SK-N-SH treated with all-trans-retinoic acid at 6 μM for 48 hours (cell line): ENCODE data around the gene EPHA6.

Experiments
- ARNTL ChIP-seq: fragments of 450-650 bp; formaldehyde crosslinking; IDR thresholded peaks from 2 replicates; pipeline ENCODE4 v1.5.0; 2020; ENCODE audit warnings: low read depth, mild to moderate bottlenecking, moderate library complexity, borderline replicate concordance
- BACH2 ChIP-seq: fragments of 250-450 bp; sonication (Bioruptor Pico); IDR thresholded peaks from 2 replicates; pipeline ENCODE4 v1.9.0; 2021; ENCODE audit warnings: mild to moderate bottlenecking, borderline replicate concordance
- CREB5 ChIP-seq: fragments of 250-450 bp; sonication (Bioruptor Pico); IDR thresholded peaks from 2 replicates; pipeline ENCODE4 v1.5.1; 2020; ENCODE audit warnings: low read depth, mild to moderate bottlenecking, moderate library complexity
- CSRNP3 ChIP-seq: fragments of 250-450 bp; sonication (Bioruptor Pico); IDR thresholded peaks from 2 replicates; pipeline ENCODE4 v1.5.1; 2021; ENCODE audit warnings: mild to moderate bottlenecking, moderate library complexity
- ISL1 ChIP-seq: fragments of 250-450 bp; sonication (Bioruptor Pico); IDR thresholded peaks from 2 replicates; pipeline ENCODE4 v2.1.2; 2022; ENCODE audit warnings: mild to moderate bottlenecking, moderate library complexity
- PATZ1 ChIP-seq: fragments of 250-450 bp; sonication (Bioruptor Pico); IDR thresholded peaks from 2 replicates; pipeline ENCODE4 v1.8.0; 2020; ENCODE audit warnings: mild to moderate bottlenecking, moderate library complexity, borderline replicate concordance
- PPARA ChIP-seq: fragments of 250-450 bp; sonication (Bioruptor Pico); IDR thresholded peaks from 2 replicates; pipeline ENCODE4 v1.5.0; 2020; ENCODE audit warnings: mild to moderate bottlenecking, borderline replicate concordance
- TOX ChIP-seq: fragments of 250-450 bp; sonication (Bioruptor Pico); IDR thresholded peaks from 2 replicates; pipeline ENCODE4 v1.8.0; 2021; ENCODE audit warnings: mild to moderate bottlenecking, moderate library complexity, borderline replicate concordance
- TSHZ2 ChIP-seq: fragments of 250-450 bp; sonication (Bioruptor Pico); IDR thresholded peaks from 2 replicates; pipeline ENCODE4 v1.5.0; 2020; ENCODE audit warnings: mild to moderate bottlenecking, moderate library complexity
- ZC3H10 ChIP-seq: fragments of 250-450 bp; sonication (Bioruptor Pico); IDR thresholded peaks from 2 replicates; pipeline ENCODE4 v1.5.1; 2021; ENCODE audit warnings: mild to moderate bottlenecking, moderate library complexity
- ZNF8 ChIP-seq: fragments of 450-650 bp; formaldehyde crosslinking; IDR thresholded peaks from 2 replicates; pipeline ENCODE4 v1.5.0; 2020; ENCODE audit warnings: mild to moderate bottlenecking, moderate library complexity

GRCh38 chr3:97297032-97297431, 482.6 kb downstream of the EPHA6 start:
- TF ChIP-seq ZNF8 (CRISPR knock-in tag), result no peak
- no peak for TF ChIP-seq BACH2 (CRISPR knock-in tag)
- no peak for TF ChIP-seq CREB5 (CRISPR knock-in tag)
- TF ChIP-seq PPARA (CRISPR knock-in tag), result no peak
- TF ChIP-seq TOX (CRISPR knock-in tag), result no peak
- no peak for TF ChIP-seq ISL1 (CRISPR knock-in tag)
- no peak for TF ChIP-seq CSRNP3 (CRISPR knock-in tag)
- no peak for TF ChIP-seq PATZ1 (CRISPR knock-in tag)
- no peak for TF ChIP-seq TSHZ2 (CRISPR knock-in tag)
- no peak for TF ChIP-seq ZC3H10 (CRISPR knock-in tag)
- no peak for TF ChIP-seq ARNTL (CRISPR knock-in tag)
